ENCODE data around the gene KANSL1L. TPM values are rescaled to one million over a fixed set of nuclear protein-coding genes. Genes with fewer than 3 reads are reported as not detected.
"Not testable (repeated sequence)": the region's sequence is repeated elsewhere in the genome, so short reads cannot be mapped to it uniquely, and the experiment has no call there.

KANSL1L gene
- total RNA-seq, 2 experiments from 2014 or later = 4.1 TPM

DNA sequence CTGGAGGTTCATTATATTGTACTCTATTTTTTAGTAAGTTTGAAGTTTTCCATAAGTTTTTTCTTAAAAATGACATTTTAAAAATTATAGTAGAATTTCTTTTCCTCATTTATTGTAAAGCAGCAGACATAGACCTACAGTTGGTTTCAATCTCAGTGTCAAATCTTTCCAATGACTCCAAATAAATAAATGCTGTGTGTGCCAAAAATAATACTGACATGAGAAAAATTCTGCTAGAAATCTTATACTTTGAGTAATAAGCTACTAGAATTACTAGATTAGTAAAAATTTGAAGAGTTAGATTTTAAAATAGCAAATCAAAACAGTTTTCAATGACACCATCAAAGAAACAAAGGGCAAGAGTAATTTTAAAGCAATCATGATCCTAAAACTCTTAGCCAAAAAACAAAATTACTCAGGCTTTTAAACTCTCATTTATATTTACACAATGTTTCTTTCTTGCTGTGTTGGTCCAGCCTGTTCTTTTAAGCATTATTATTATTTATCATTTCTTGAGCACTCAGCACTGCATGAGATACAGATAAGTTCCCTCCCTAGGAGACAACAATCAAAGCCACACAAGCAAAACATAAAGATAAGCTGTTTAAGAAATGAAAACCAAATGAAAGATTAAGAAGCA is 8.3 kb upstream of the KANSL1L start:
- POLR2A ChIA-PET = no interaction called here
- CTCF ChIA-PET = no interaction called here

DNA sequence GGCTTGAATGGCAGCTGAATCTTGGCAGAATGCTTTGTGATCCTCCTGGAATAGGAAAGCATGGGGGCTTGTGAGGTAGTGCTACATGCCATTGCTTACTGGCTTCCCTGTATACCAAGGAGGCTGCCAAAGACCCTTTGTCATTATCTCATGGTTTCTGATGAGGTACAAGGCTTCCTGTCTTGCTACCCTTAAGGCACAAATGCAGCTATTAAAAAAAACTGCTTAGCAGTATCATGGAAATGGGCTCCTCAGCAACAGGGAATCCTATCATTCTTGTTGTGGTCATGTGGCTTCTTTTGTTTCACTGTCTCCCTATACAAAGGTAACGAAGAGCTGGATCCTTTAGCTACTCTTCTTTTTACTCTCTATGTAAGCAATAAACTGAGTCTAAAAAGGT is 6.6 kb upstream of the KANSL1L start:
- ChIA-PET CTCF (interaction anchor here (0.9 kb wide), 1 partner anchor 19 kb away, joined by 3 read pairs; no protein-coding TSS in a partner anchor), POLR2A (no interaction called here)

DNA sequence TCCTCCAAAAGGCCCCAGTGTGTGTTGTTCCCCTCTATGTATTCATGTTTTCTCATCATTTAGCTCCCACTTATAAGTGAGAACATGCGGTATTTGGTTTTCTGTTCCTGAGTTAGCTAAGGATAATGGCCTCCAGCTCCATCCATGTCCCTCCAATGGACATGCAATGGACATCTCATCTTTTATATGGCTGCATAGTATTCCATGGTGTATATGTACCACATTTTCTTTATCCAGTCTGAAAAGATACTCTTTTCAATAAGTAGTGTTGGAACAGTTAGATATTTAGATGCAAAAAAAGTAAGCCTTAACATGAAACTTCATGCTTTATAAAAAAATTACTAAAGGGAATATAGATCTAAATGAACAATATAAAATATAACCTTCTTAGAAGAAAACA is 5.9 kb upstream of the KANSL1L start:
- CTCF ChIA-PET = interaction anchor here (0.9 kb wide), 1 partner anchor 19 kb away, joined by 3 read pairs; no protein-coding TSS in a partner anchor
- POLR2A ChIA-PET = not testable (repeated sequence)

DNA sequence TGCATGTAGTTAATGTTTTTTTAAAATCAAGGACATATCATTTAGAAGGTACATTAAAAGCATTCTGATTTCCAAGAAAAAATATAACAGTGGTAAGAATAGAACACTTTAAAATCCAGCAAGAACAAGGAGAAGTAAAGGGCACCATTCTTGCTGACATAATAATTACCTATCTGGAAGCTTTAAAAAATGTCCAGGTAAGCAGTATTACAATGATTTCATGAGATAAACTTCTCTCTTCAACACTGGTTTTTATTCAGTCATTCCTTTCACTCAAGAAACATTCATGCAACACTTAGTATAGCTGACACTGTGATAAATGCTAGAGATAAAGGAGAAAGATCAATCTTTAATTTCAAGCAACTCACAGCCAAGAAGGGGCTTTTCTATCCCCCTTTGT is 2.9 kb upstream of the KANSL1L start:
- POLR2A ChIA-PET = no interaction called here
- CTCF ChIA-PET = interaction anchor here (0.9 kb wide), 1 partner anchor 8 kb away, joined by 4 read pairs; no protein-coding TSS in a partner anchor

DNA sequence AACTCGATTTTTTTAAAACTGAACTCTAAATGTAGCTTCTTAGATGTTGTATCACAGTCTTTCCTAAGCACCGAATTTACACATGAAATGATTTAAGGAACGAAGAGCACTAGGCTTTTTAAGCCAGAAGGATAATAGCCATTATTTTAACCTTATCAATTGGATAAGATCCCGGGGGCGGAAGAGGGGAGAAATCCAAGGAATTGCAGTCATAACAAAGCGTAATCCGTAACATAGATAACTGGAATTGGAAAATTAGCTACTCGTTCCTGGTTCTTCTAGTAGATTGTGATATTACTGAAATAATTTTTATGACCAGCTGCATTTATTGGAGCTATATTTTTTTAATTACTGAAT is 988 bp upstream of the KANSL1L start:
- ChIA-PET CTCF (no interaction called here), POLR2A (interaction anchor here (0.7 kb wide), 1 partner anchor 166 kb away, joined by 3 read pairs; no protein-coding TSS in a partner anchor)

DNA sequence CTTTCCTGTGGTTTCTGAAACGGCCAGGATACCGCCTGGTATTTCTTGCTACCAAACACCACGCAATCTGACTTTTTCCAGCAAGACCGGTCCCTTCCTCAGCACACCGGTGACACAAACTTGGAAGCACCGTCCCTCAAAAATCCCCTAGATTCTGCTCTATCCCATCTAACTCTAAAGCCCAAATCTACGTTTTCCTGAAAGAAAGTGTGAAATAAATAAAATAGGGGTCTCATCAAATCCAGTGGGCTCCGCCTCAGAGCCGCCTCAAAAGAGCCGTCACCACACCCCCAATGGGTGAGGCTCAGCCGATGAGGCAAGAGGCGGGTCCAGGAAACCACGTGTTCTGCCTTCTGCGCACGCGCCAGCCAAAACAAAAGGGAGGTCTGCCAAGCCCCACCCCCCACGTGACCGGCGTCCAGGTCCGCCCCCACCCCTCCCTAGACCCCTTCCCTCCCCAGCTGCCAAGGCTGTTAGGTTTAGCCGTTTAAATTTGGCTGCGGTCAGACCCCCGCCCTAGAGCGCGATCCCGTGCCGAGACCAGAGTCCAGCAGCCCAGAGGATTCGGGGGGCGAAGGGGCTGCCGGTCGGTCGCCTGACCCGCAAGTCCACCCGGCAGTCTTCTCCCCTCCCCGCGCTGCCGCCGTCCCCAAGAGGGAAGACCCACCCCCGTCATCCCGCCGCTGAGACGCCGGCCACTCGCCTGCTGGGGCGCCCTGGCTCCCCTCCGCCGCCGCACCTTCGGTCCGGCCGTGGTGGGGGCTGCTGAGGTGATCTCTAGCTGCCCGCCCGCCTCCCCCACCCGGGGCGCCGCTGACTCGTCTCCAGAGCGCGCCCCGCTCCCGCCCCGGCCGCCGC is 534 bp downstream of the KANSL1L start:
- ChIA-PET CTCF (no interaction called here), POLR2A (no interaction called here)

DNA sequence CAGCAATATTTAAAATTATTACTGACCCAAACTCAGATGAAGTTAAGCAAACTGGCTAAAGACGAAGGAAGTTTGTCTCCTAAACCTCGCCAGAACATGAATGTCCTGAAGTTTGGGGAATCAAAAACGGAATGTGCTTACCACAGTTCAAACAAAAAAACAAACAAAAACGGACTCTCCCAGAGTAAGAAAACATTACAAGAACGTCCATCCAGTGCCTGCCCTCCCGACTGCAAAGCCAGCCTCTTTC is 1.1 kb downstream of the KANSL1L start:
- POLR2A ChIA-PET = no interaction called here
- CTCF ChIA-PET = no interaction called here

DNA sequence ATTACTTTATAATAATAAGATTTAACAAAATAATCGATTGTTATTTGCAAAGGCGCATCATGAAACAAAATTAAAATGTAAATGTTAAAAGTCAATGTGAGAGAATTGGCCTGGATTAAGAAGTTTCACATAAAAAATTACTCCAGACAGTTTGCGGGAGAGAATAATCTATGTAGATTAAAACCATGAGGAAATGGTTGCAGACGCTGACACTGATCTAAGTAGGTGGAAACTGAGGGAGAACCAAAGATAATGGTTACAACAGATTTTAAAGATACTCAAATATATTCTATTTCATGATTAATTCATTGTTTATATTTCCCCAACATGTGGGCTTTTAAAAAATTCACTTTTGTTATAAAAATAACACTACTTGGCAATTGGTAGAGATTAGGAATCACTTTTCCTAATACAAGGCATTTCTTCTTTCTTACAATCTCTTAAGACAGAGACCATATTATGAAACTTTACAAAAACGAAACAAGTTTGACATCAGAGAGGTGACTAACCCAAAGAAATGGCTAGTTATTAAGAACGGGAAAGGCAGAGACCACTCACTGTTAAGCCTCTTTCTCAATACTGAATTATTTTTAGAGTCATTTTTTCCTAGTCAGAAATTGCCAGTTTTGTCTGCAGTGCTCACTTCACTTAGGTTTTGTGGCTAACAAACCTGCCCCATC is 1.6 kb downstream of the KANSL1L start:
- ChIA-PET CTCF (no interaction called here), POLR2A (no interaction called here)

DNA sequence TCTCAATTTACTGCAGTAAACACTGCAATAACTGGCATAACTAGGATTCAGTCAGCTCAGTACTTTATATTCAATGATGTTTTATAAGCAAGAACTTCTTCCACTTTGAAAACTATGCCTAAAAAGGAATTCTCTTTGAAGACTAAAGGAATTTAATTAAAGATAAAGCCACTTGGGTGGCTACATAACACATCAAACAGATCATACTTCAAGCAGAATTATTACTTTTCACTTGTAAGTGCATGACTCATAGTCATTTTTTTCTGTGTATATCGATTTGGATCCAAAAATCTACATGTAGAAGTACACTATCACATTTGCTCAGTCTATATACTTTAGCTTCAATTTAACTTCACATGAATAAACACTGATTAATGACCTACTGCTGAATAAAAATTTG is 4.0 kb downstream of the KANSL1L start:
- POLR2A ChIA-PET = no interaction called here
- CTCF ChIA-PET = no interaction called here

DNA sequence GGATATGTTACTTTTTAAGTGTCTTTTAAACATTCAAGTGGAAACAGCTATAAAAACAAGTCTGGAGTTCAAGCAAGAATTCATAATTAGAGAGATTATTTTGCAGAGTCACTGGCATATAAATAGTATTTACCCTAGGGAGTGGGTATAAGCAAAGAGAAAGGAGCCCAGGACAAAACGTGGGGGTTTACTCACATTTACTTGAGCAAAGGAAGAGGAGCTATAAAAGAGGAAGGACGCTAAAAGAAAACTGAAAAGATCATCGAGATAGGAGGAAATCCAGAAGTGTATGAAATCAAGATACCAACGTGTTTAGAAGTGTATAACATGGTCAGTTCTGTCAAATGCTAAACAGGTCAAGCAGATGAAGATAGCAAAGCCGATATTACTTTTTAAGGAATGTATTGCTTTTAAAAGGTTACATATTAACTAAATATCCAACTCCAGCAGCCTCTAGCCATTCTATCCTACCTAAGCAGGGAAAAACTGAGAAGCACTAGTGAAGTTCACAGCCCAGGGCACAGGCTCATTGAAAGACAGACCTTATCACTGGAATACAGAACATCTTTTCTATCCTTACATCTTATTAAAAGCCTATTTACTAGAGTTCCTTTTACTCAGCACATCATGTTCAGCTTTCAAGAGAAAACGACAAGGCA is 8.6 kb downstream of the KANSL1L start:
- ChIA-PET CTCF (interaction anchor here (1.0 kb wide), 1 partner anchor 202 kb away, joined by 3 read pairs; no protein-coding TSS in a partner anchor), POLR2A (no interaction called here)

DNA sequence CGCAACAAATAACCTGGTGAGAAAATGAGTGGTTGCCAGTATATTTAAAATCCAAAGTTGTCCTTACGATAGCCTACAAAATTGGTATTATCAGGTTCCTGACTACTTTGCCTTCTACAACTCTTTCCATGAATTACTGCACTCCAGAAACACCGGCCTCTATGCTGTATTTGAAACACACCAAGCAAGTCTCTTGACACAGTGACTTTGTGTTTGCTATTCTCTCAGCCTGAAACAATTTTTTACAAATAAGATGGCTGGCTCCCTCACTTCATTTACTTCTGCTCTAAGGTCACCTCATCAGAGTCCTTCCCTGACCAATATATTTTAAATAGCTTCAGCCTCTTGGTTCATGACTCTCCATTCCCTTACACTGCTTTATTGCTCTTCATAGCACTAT is 12.2 kb downstream of the KANSL1L start:
- CTCF ChIA-PET = interaction anchor here (0.6 kb wide), 1 partner anchor 234 kb away, joined by 3 read pairs; no protein-coding TSS in a partner anchor
- POLR2A ChIA-PET = no interaction called here

DNA sequence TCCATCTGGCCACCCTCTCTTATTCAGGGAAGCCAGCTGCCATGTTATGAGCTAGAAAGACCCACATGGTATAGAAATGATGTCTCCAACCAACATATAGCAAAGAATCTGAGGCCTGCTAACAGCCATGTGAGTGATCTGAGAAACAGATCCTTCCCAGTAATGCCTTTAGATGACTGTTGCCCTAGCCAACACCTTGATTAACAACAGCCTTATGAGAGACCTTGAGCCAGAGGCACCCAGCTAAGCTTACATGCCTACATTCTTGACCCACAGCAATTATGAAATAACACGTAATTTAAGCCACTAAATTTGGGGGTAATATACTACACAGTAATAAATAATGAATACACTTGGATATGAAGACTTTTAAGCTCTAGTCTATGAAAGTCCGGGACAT is 13.0 kb downstream of the KANSL1L start:
- CTCF ChIA-PET = no interaction called here
- POLR2A ChIA-PET = no interaction called here

DNA sequence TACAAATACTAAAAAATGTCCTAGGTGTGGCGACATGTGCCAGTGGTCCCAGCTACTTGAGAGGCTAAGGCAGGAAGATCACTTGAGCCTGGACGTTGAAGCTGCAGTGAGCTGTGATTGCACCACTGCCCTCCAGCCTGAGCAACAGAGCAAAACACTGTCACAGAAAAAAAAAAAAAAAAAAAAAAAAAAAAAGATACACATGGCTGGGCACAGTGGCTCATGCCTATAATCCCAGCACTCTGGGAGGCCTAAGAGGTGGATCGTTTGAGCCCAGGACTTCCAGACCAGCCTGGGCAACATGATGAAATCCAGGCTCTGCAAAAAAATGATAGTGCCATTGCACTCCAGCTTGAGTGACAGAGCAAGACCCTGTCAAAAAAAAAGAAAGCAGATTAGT is 13.7 kb downstream of the KANSL1L start:
- POLR2A ChIA-PET = no interaction called here
- CTCF ChIA-PET = no interaction called here

DNA sequence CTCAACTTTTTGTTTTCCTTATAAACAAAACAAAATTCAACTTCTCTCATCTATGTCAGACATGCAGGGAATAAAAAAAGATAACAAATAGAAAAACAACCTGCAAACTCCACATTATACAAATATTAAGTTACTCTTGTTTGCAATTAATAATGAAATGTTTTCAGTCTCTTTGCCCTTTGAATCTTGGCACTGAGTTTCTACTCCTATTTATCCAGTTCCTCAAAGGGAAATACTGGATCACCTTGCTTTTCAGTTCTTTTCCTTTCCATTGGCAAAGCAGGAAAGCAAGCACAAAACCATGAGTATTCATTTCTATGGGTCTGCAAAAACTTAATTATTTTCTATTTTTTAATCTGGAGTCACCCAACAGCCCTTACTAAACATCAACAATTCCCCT is 23.6 kb downstream of the KANSL1L start:
- POLR2A ChIA-PET = no interaction called here
- CTCF ChIA-PET = no interaction called here

DNA sequence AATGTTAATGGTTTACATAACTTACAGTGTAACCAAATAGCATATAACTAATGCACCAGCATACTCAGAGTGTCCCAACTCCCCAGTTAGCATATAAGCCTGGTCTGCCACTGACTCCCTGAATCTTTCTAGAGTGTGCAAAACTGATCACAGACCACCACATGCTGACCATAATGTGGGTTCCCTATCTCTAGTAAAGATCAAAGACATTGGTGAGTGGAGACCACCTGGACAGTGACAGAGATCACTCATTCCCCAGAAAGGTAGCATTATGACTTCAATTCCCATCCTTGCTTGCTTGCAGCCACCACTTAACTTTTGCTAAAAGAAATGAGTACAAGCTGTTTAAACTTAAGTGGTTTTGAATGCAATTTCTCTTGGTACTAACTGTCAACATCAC is 39.0 kb downstream of the KANSL1L start:
- CTCF ChIA-PET = no interaction called here
- POLR2A ChIA-PET = no interaction called here

DNA sequence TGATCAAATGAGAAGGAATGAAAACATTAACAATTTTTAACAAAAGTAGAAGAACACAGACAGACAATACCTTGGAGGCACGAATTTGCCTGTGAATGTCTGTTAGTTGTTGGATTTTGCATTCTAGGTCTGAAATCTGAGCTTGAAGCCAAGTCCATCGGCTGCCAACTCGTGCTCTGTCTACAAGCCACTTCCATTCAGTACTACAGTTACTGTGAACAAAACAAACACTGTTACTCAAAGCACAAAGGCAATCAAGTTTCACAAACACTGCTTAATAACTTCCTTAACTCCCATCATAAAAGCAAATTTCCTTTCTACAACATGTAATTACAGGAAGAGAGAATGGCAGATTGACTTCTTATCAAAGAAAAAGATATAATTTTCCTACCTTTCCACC is 42.2 kb downstream of the KANSL1L start:
- ChIA-PET CTCF (no interaction called here), POLR2A (interaction anchor here (0.7 kb wide), 1 partner anchor 118 kb away, joined by 3 read pairs; no protein-coding TSS in a partner anchor)

DNA sequence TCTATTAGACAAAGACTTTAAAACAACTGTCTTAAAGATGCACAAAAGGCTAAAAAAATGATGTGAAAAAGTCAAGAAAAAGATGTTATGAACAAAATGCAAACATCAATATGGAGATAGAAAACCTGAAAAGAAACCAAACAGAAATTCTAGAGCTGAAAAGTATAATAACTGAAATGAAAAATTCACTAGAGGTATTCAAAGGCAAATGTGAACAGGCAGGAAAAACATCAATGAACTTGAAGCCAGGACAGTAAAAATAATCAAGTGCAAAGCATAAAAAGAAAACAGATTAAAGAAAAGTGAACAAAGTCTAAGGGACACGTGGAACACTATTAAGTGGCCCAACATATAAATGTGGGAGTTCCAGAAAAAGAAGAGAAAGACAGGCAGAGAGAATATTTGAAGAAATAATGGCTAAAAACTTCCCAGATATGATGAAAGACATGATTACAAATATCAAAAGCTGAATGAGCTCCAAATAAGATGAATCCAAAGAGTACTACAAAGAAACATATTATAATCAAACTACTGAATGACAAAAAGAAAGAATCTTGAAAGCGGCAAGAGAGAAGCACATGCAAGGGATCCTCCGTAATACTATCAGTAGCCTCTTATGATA is 57.5 kb downstream of the KANSL1L start:
- CTCF ChIA-PET = no interaction called here
- POLR2A ChIA-PET = no interaction called here

DNA sequence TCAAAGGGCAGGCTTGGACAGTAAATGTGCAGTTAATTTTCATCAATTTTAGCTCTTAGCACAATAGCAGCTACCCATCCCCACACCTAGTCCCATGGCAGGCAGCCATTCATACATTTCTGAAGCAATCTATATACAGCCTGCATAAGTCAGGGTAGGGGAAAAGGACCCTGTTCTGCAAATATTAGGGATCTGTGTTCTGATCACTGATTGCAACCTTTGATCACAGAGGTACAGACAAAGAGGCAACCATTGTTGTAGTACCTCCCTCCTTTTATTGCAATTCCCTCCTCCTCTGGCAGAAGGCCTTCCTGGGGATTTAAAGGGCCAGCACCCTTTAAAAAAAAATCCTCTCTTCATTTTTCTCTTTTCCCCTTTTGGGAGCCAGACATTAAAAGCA is 58.3 kb downstream of the KANSL1L start:
- ChIA-PET POLR2A (no interaction called here), CTCF (no interaction called here)

DNA sequence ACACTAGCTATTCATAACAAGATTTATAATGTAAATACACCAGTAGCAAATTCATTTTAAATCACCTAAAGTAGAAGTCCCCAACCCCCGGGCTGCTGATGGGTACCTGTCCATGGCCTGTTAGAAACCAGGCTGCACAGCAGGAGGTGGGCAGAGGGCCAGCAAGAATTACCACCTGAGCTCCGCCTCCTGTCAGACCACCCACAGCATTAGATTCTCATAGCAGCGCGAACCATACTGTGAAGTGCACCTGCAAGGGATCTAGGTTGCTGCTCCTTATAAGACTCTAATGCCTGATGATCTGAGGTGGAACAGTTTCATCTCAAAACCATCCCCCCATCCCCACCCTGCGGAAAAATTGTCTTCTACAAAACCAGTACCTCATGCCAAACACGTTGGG is 71.3 kb downstream of the KANSL1L start:
- ChIA-PET CTCF (no interaction called here), POLR2A (no interaction called here)

DNA sequence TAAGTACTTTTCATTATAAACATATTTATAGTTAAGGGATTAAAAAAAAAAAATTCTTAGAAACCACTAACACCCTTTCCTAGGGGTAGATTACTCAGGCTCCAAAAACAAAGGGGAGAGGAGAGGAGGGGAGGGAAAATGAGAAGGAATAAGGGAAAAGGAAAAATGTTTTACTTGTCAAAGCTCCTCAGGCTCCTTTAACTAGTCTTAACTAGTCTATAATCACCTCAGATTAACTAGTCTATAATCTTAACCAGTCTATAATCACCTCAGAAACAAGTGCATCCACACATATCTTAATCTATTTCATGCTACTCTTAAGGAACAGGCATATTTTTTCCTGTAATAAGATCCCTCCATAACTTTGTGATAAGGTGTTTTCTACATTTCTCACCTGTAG is 76.4 kb downstream of the KANSL1L start:
- POLR2A ChIA-PET = no interaction called here

More for the DNA sequence above, 76.4 kb downstream of the KANSL1L start:
- CTCF ChIA-PET = no interaction called here

Data from activated CD8-positive, alpha-beta memory T cell treated with anti-CD3 and anti-CD28 coated beads for 36 hours (primary cell).